Esophagus muscularis mucosa (tissue), 3 donors: ENCODE measurements around the gene VAPB.

Source experiments
- POLR2A ChIP-seq: fragments of 450-650 bp; IDR thresholded peaks from one replicate; pipeline ENCODE4 v1.6.1; 2017; ENCODE audit warnings: antibody characterized with exemption, moderate library complexity, mild to moderate bottlenecking, low read depth
- TF ChIP-seq, protein P1 (sequence below), 3 experiments: fragments of 200-600 bp in 2 of 3; fragments of 450-650 bp in 1 of 3; sonication (generic) in 2 of 3; IDR thresholded peaks; one replicate each; pipeline ENCODE4 v1.5.1; 2017 to 2019; ENCODE audit warnings: antibody characterized with exemption in 3 of 3, mild to moderate bottlenecking in 2 of 3, moderate library complexity in 1 of 3

DNA sequence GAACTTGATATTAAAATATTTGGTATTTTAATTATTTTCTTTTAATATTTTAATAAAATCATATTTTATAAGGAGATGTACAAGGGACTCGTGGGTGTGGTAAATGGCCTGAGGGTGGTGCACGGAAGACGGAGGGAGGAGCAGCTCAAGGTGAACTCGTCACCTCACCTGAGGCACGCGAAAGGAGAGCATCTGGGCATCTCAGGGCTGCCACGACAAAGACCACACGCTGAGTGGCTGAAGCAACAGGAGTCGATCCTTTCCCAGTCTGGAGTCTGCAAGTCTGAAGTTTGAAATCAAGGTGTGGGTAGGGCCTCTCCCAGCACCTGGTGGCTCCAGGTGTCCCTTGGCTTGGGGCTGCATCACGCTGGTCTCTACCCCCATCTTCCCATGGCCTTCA lies 86.4 kb downstream of the VAPB start:
- TF ChIP-seq, protein P1, sequence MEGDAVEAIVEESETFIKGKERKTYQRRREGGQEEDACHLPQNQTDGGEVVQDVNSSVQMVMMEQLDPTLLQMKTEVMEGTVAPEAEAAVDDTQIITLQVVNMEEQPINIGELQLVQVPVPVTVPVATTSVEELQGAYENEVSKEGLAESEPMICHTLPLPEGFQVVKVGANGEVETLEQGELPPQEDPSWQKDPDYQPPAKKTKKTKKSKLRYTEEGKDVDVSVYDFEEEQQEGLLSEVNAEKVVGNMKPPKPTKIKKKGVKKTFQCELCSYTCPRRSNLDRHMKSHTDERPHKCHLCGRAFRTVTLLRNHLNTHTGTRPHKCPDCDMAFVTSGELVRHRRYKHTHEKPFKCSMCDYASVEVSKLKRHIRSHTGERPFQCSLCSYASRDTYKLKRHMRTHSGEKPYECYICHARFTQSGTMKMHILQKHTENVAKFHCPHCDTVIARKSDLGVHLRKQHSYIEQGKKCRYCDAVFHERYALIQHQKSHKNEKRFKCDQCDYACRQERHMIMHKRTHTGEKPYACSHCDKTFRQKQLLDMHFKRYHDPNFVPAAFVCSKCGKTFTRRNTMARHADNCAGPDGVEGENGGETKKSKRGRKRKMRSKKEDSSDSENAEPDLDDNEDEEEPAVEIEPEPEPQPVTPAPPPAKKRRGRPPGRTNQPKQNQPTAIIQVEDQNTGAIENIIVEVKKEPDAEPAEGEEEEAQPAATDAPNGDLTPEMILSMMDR (IDR thresholded peaks at IDR 0.05), result no peak
- TF ChIP-seq POLR2A, result no peak
